ENCODE data around the gene TMEM243. TPM values are rescaled to one million over a fixed set of nuclear protein-coding genes. Genes with fewer than 3 reads are reported as not detected.
A peak's percentile ranks its signal among the peaks of the same experiment; 100 is the strongest.
"Not testable (repeated sequence)": the region's sequence is repeated elsewhere in the genome, so short reads cannot be mapped to it uniquely, and the experiment has no call there.

TMEM243 gene
- total and polyA plus RNA-seq, 2 experiments from 2014 or later = 52.7 to 76.9 TPM

DNA sequence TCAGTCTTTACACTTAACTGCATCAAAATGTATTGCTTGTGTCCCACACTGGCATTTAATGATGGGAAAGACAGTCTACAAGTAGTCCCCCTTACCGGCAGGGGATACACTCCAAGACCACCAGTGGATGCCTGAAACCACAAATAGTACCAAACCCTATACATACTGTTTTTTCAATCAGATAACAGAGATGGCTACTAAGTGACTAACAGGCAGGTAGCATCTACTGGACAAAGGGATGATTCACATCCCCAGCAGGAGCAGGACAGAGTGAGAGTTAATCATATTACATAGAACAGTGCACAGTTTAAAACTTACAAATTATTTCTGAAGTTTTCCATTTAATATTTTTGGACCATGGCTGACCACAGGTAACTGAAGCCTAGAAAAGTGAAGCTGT is 13.2 kb downstream of the TMEM243 start:
- H2AFZ ChIP-seq = no peak overlapping the region
- H3K27me3 ChIP-seq (replicated peaks; ENCODE audit: insufficient read depth) = no peaks in the 10 kb centered on the region
- peaks cover 35% of the 10 kb centered on the region for H3F3A ChIP-seq (ENCODE audit: insufficient read depth)
- no peak overlapping the region for H3K4me3 ChIP-seq
- DNase-seq = peak; percentile 38
- in situ Hi-C loops (cut with MboI) = no loop called here
- H3K9me2 ChIP-seq (ENCODE audit: insufficient read depth) = no peaks in the 10 kb centered on the region
- H3K4me1 ChIP-seq (ENCODE audit: insufficient read depth) = no peaks in the 10 kb centered on the region; the same call in 1 of the 2 replicates
- TF ChIP-seq EZH2phosphoT487 (IDR thresholded peaks at IDR 0.05; ENCODE audit: insufficient read depth, low read depth) = no peak
- TF ChIP-seq EZH2 (IDR thresholded peaks at IDR 0.05; ENCODE audit: insufficient read depth, poor library complexity, severe bottlenecking) = no peak
- H3K9ac ChIP-seq = no peak overlapping the region
- H3K9me3 ChIP-seq (ENCODE audit: low read depth) = no peaks in the 10 kb centered on the region
- WGBS, 2 experiments (ENCODE audit: low coverage in 1 of 2, low lambda C conversion rate in 2 of 2, missing lambda C conversion rate in 2 of 2) = 97 to 100% methylated on average over 1 of the region's 1 CpG
- peaks cover 95% of the 10 kb centered on the region for H3K79me2 ChIP-seq (ENCODE audit: insufficient read depth)
- no peaks in the 10 kb centered on the region; the same call in 1 of the 2 replicates for H3K36me3 ChIP-seq (ENCODE audit: low read depth)
- H4K20me1 ChIP-seq (ENCODE audit: insufficient read depth) = no peaks in the 10 kb centered on the region
- H3K27ac ChIP-seq = no peak overlapping the region
- H3K4me2 ChIP-seq (ENCODE audit: unreplicated experiment) = no peak overlapping the region

- H3K4me3 ChIP-seq; H3K9me3 ChIP-seq (ENCODE audit: low read depth); H3K9ac ChIP-seq; in situ Hi-C loops (cut with MboI); H2AFZ ChIP-seq; H3K27me3 ChIP-seq (replicated peaks; ENCODE audit: insufficient read depth); H3K4me2 ChIP-seq (ENCODE audit: unreplicated experiment); H4K20me1 ChIP-seq (ENCODE audit: insufficient read depth); H3K36me3 ChIP-seq (ENCODE audit: low read depth); H3K4me1 ChIP-seq (ENCODE audit: insufficient read depth); DNase-seq; H3K27ac ChIP-seq; H3K9me2 ChIP-seq (ENCODE audit: insufficient read depth): not testable (repeated sequence)
- WGBS, 2 experiments (ENCODE audit: low coverage in 1 of 2, low lambda C conversion rate in 2 of 2, missing lambda C conversion rate in 2 of 2) = 98 to 99% methylated on average over 3 of the region's 3 CpGs
- Histone ChIP-seq H3K79me2 (ENCODE audit: insufficient read depth) (peaks cover 95% of the 10 kb centered on the region), H3F3A (ENCODE audit: insufficient read depth) (peaks cover 41% of the 10 kb centered on the region)
Observed at GRCh38 chr7:87205701-87206100, 13.8 kb downstream of the TMEM243 start.

GRCh38 chr7:87204933-87205332 is 14.6 kb downstream of the TMEM243 start:
- no peak for TF ChIP-seq EZH2phosphoT487 (IDR thresholded peaks at IDR 0.05; ENCODE audit: insufficient read depth, low read depth)
- no peak for TF ChIP-seq EZH2 (IDR thresholded peaks at IDR 0.05; ENCODE audit: insufficient read depth, poor library complexity, severe bottlenecking)
- Histone ChIP-seq H3K4me1 (ENCODE audit: insufficient read depth) (no peaks in the 10 kb centered on the region; the same call in 1 of the 2 replicates), H3K4me3 (no peak overlapping the region), H3K4me2 (ENCODE audit: unreplicated experiment) (no peak overlapping the region), H4K20me1 (ENCODE audit: insufficient read depth) (no peaks in the 10 kb centered on the region), H3K27me3 (replicated peaks; ENCODE audit: insufficient read depth) (no peaks in the 10 kb centered on the region), H3K9me3 (ENCODE audit: low read depth) (no peaks in the 10 kb centered on the region), H3K36me3 (ENCODE audit: low read depth) (no peaks in the 10 kb centered on the region; the same call in 1 of the 2 replicates), H3K79me2 (ENCODE audit: insufficient read depth) (peaks cover 95% of the 10 kb centered on the region), H3K27ac (no peak overlapping the region), H3K9me2 (ENCODE audit: insufficient read depth) (no peaks in the 10 kb centered on the region), H2AFZ (no peak overlapping the region), H3F3A (ENCODE audit: insufficient read depth) (peaks cover 46% of the 10 kb centered on the region), H3K9ac (no peak overlapping the region)
- no peak for DNase-seq
- in situ Hi-C loops (cut with MboI) = no loop called here
- 67% methylated on average over 3 of the region's 3 CpGs for WGBS, 2 experiments (ENCODE audit: low coverage in 1 of 2, low lambda C conversion rate in 2 of 2, missing lambda C conversion rate in 2 of 2)

DNA sequence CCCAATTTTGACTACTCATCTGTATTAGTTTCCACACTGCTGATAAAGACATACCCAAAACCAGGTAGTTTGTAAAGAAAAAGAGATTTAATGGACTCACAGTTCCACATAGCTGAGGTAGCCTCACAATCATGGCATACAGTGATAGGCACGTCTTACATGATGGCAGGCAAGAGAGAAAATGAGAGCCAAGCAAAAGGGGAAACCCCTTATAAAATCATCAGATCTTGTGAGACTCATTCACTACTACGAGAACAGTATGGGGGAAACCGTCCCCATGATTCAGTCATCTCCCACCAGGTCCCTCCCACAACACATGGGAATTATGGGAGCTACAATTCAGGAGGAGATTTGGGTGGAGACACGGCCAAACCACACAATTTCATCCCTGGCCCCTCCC is 15.6 kb downstream of the TMEM243 start:
- H3K4me1 ChIP-seq (ENCODE audit: insufficient read depth); H4K20me1 ChIP-seq (ENCODE audit: insufficient read depth); H3K9me2 ChIP-seq (ENCODE audit: insufficient read depth); DNase-seq; H3K9me3 ChIP-seq (ENCODE audit: low read depth); H3K27me3 ChIP-seq (replicated peaks; ENCODE audit: insufficient read depth); H3K4me2 ChIP-seq (ENCODE audit: unreplicated experiment); H3K9ac ChIP-seq; in situ Hi-C loops (cut with MboI); H3K27ac ChIP-seq; H3K36me3 ChIP-seq (ENCODE audit: low read depth); H2AFZ ChIP-seq; H3K4me3 ChIP-seq: not testable (repeated sequence)
- WGBS, 2 experiments (ENCODE audit: low coverage in 1 of 2, low lambda C conversion rate in 2 of 2, missing lambda C conversion rate in 2 of 2) = 74 to 75% methylated on average over 4 of the region's 4 CpGs
- peaks cover 51% of the 10 kb centered on the region for H3F3A ChIP-seq (ENCODE audit: insufficient read depth)
- peaks cover 96% of the 10 kb centered on the region for H3K79me2 ChIP-seq (ENCODE audit: insufficient read depth)

- H3K4me3 ChIP-seq = no peak overlapping the region
- H3K4me1 ChIP-seq (ENCODE audit: insufficient read depth) = no peaks in the 10 kb centered on the region; the same call in 1 of the 2 replicates
- no peak overlapping the region for H3K9ac ChIP-seq
- H3K4me2 ChIP-seq (ENCODE audit: unreplicated experiment) = no peak overlapping the region
- no peaks in the 10 kb centered on the region for H3K27me3 ChIP-seq (replicated peaks; ENCODE audit: insufficient read depth)
- no peaks in the 10 kb centered on the region for H3K9me3 ChIP-seq (ENCODE audit: low read depth)
- DNase-seq = no peak
- H2AFZ ChIP-seq = no peak overlapping the region
- in situ Hi-C loops (cut with MboI) = no loop called here
- H3K9me2 ChIP-seq (ENCODE audit: insufficient read depth) = no peaks in the 10 kb centered on the region
- 100% methylated on average over 2 of the region's 2 CpGs for WGBS, 2 experiments (ENCODE audit: low coverage in 1 of 2, low lambda C conversion rate in 2 of 2, missing lambda C conversion rate in 2 of 2)
- no peak overlapping the region for H3K27ac ChIP-seq
- H3K36me3 ChIP-seq (ENCODE audit: low read depth) = peaks cover 10% of the 10 kb centered on the region; the same call in 1 of the 2 replicates
- H3K79me2 ChIP-seq (ENCODE audit: insufficient read depth) = peaks cover 96% of the 10 kb centered on the region
- peaks cover 64% of the 10 kb centered on the region for H3F3A ChIP-seq (ENCODE audit: insufficient read depth)
- TF ChIP-seq EZH2 (IDR thresholded peaks at IDR 0.05; ENCODE audit: insufficient read depth, poor library complexity, severe bottlenecking) = no peak
- TF ChIP-seq EZH2phosphoT487 (IDR thresholded peaks at IDR 0.05; ENCODE audit: insufficient read depth, low read depth) = no peak
- H4K20me1 ChIP-seq (ENCODE audit: insufficient read depth) = no peaks in the 10 kb centered on the region
Observed at GRCh38 chr7:87202705-87203104, 16.8 kb downstream of the TMEM243 start.
